Neuronal stem cell (in vitro differentiated cells): Measurements from ENCODE around the gene MRPL39.

Source experiments
- DNase-seq: peaks from one replicate; pipeline ENCODE4 v3.0.0-alpha.2; 2013; ENCODE audit warnings: low spot score
- H2AFZ ChIP-seq: one replicate; pipeline ENCODE4 v1.6.1; 2013; ENCODE audit warnings: mild to moderate bottlenecking, low read length, inconsistent platforms
- H2AK5ac ChIP-seq: 2 replicates; pipeline ENCODE4 v1.6.1; 2013; ENCODE audit warnings: low read depth, mild to moderate bottlenecking, inconsistent platforms, low read length, moderate library complexity, mixed read lengths
- H2BK120ac ChIP-seq: 2 replicates; pipeline ENCODE4 v1.6.1; 2013; ENCODE audit warnings: low read depth, mild to moderate bottlenecking, inconsistent platforms, low read length, moderate library complexity, mixed read lengths
- H2BK12ac ChIP-seq: one replicate; pipeline ENCODE4 v1.6.1; 2013; ENCODE audit warnings: low read length, inconsistent platforms
- H2BK15ac ChIP-seq: 2 replicates; pipeline ENCODE4 v1.6.1; 2013; ENCODE audit warnings: mild to moderate bottlenecking, low read length, inconsistent platforms, mixed read lengths
- H2BK5ac ChIP-seq: one replicate; pipeline ENCODE4 v1.6.1; 2013; ENCODE audit warnings: inconsistent platforms, mild to moderate bottlenecking, low read length, moderate library complexity
- H3K14ac ChIP-seq: one replicate; pipeline ENCODE4 v1.6.1; 2013; ENCODE audit warnings: low read length, inconsistent platforms
- H3K18ac ChIP-seq: 2 replicates; pipeline ENCODE4 v1.6.1; 2013; ENCODE audit warnings: low read length, inconsistent platforms
- H3K23ac ChIP-seq: 2 replicates; pipeline ENCODE4 v1.6.1; 2013; ENCODE audit warnings: low read depth, mild to moderate bottlenecking, mixed read lengths, low read length, inconsistent platforms; ENCODE audit not compliant: poor library complexity
- H3K27ac ChIP-seq: replicated peaks from 3 replicates; pipeline ENCODE4 v1.5.1; 2013; ENCODE audit warnings: low read length, inconsistent platforms
- H3K27me3 ChIP-seq, 3 experiments: 2 replicates each; pipeline ENCODE4 v1.6.1; 2013; ENCODE audit warnings: low read length in 3 of 3, mild to moderate bottlenecking in 2 of 3, inconsistent platforms in 1 of 3, low read depth in 1 of 3, mixed read lengths in 1 of 3, moderate library complexity in 1 of 3; ENCODE audit not compliant: control insufficient read depth in 3 of 3, insufficient read depth in 3 of 3
- H3K36me3 ChIP-seq, 2 donors: replicated peaks in 1 of 2; 2 replicates each; pipeline ENCODE4 v1.6.1; 2013; ENCODE audit warnings: low read length in 2 of 2; ENCODE audit not compliant: control insufficient read depth in 2 of 2, insufficient read depth in 2 of 2
- H3K4ac ChIP-seq: 2 replicates; pipeline ENCODE4 v1.6.1; 2013; ENCODE audit warnings: inconsistent platforms, mild to moderate bottlenecking, low read length, moderate library complexity
- H3K4me1 ChIP-seq, 2 donors: 1 replicate in 1 of 2; 2 replicates in 1 of 2; pipeline ENCODE4 v1.6.1; 2013; ENCODE audit warnings: low read length in 2 of 2, low read depth in 1 of 2; ENCODE audit not compliant: control insufficient read depth in 2 of 2, insufficient read depth in 1 of 2
- H3K4me2 ChIP-seq: one replicate; pipeline ENCODE4 v1.6.1; 2013; ENCODE audit warnings: mild to moderate bottlenecking, low read length, inconsistent platforms; ENCODE audit not compliant: insufficient read depth, poor library complexity, severe bottlenecking
- H3K4me3 ChIP-seq, 2 donors: 2 replicates each; pipeline ENCODE4 v1.5.1; 2013; ENCODE audit warnings: low read length in 2 of 2, mild to moderate bottlenecking in 2 of 2, inconsistent platforms in 1 of 2, moderate library complexity in 1 of 2
- H3K79me1 ChIP-seq: one replicate; pipeline ENCODE4 v1.6.1; 2013; ENCODE audit warnings: low read depth, mild to moderate bottlenecking, inconsistent platforms, low read length, moderate library complexity
- H3K9ac ChIP-seq: one replicate; pipeline ENCODE4 v1.6.1; 2013; ENCODE audit warnings: mild to moderate bottlenecking, low read depth, low read length, inconsistent platforms; ENCODE audit not compliant: poor library complexity
- H3K9me3 ChIP-seq, 2 donors: replicated peaks in 1 of 2; 2 replicates each; pipeline versions ENCODE3 to v1.6.1; 2013; ENCODE audit warnings: low read length in 2 of 2, mild to moderate bottlenecking in 2 of 2, inconsistent platforms in 1 of 2, low read depth in 1 of 2, mixed read lengths in 1 of 2, moderate library complexity in 1 of 2; ENCODE audit not compliant: control insufficient read depth in 2 of 2, insufficient read depth in 1 of 2
- H4K8ac ChIP-seq: one replicate; pipeline ENCODE4 v1.6.1; 2013; ENCODE audit warnings: low read depth, mild to moderate bottlenecking, inconsistent platforms, low read length, moderate library complexity
- H4K91ac ChIP-seq: one replicate; pipeline ENCODE4 v1.6.1; 2013; ENCODE audit warnings: low read length, low read depth, mild to moderate bottlenecking, inconsistent platforms; ENCODE audit not compliant: poor library complexity
- WGBS, 2 donors: extraction: QIAGEN DNeasy Blood & Tissue Kit; methylation state at CpG; one replicate each; pipeline ENCODE4 v1.1.7; 2013; ENCODE audit warnings: missing lambda C conversion rate in 2 of 2, mixed read lengths in 1 of 2; ENCODE audit not compliant: insufficient read length in 2 of 2, insufficient replicate concordance in 1 of 2; ENCODE audit errors: extremely low coverage in 2 of 2; 5-methylcytosine and 5-hydroxymethylcytosine counted together

Gene MRPL39

DNA sequence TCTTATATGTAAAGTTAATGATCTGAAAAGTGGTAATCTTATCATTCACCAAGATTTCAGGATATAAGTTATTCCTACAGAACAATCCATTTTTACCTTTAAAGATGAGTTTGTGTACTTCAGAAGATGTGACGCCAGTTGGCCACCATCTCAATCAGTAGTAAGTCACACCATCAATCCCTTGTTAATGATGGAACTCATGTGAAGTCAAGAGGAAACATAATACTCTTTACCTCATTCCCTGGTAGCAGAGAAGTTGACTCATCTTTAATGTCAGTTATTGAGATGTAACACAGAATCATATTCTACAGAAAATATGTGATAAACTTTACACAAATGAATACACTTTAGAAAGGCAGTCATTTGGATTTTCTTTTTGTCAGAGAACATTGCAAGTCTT is 38.2 kb downstream of the MRPL39 start:
- Histone ChIP-seq H2AFZ (no peak overlapping the region), H3K79me1 (no peaks in the 10 kb centered on the region), H3K9me3 (no peaks in the 10 kb centered on the region), H3K9ac (no peak overlapping the region), H3K14ac (no peak overlapping the region), H4K8ac (no peak overlapping the region), H2BK120ac (no peak overlapping the region), H3K4ac (no peak overlapping the region), H2BK5ac (no peak overlapping the region), H3K4me3 (no peak overlapping the region), H3K18ac (no peak overlapping the region), H4K91ac (no peak overlapping the region), H3K23ac (no peak overlapping the region), H2BK15ac (no peak overlapping the region), H3K27me3 (no peaks in the 10 kb centered on the region), H3K36me3 (peaks cover 2 to 30% of the 10 kb centered on the region in 2 donors), H2BK12ac (no peak overlapping the region), H2AK5ac (no peak overlapping the region), H3K4me2 (no peak overlapping the region), H3K4me1 (peaks cover 2 to 12% of the 10 kb centered on the region in 2 donors), H3K27ac (no peak overlapping the region)
- DNase-seq: no peak
- WGBS, 2 donors: no CpG with 5 or more reads among the region's 1 CpG

DNA sequence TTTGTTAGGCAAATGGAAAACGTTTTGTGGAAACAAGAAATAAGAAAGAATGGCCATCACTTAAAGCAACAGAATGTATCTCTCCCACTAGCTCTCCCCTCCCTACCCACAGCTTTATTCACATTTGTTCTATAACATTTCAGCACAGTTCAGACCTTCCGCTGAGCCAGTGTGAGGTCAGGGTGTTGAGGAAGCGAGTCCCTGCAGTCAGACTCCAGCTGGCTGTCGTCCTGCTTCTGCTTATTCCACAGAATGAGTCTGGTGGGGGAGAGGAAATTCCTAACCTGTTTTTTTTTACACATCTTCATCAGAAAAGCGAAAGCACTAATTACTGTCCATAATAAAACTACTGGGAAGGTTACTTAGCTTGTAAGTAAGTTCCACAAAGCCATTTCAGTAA is 39.0 kb downstream of the MRPL39 start:
- H2BK12ac ChIP-seq: no peak overlapping the region
- no peak overlapping the region for H2BK120ac ChIP-seq
- no peak overlapping the region for H2AK5ac ChIP-seq
- no peak overlapping the region for H3K4ac ChIP-seq
- H3K9me3 ChIP-seq: no peaks in the 10 kb centered on the region
- no peak overlapping the region for H3K27ac ChIP-seq
- no peak overlapping the region for H3K9ac ChIP-seq
- no peak overlapping the region for H3K4me2 ChIP-seq
- no peaks in the 10 kb centered on the region for H3K79me1 ChIP-seq
- no peak overlapping the region for H4K8ac ChIP-seq
- no peak overlapping the region for H3K23ac ChIP-seq
- peak overlapping the region; percentile 74 for H2AFZ ChIP-seq
- no peak for DNase-seq
- H3K18ac ChIP-seq: no peak overlapping the region
- no peak overlapping the region for H3K14ac ChIP-seq
- H2BK15ac ChIP-seq: no peak overlapping the region
- no peak overlapping the region for H2BK5ac ChIP-seq
- peaks cover 2 to 38% of the 10 kb centered on the region in 2 donors for H3K36me3 ChIP-seq
- peaks cover 0 to 1% (median 0%) of the 10 kb centered on the region in 3 experiments for H3K27me3 ChIP-seq
- peaks cover 2 to 7% of the 10 kb centered on the region in 2 donors for H3K4me1 ChIP-seq
- no CpG with 5 or more reads among the region's 5 CpGs for whole genome bisulfite sequencing, 2 donors
- no peak overlapping the region for H3K4me3 ChIP-seq
- no peak overlapping the region for H4K91ac ChIP-seq

DNA sequence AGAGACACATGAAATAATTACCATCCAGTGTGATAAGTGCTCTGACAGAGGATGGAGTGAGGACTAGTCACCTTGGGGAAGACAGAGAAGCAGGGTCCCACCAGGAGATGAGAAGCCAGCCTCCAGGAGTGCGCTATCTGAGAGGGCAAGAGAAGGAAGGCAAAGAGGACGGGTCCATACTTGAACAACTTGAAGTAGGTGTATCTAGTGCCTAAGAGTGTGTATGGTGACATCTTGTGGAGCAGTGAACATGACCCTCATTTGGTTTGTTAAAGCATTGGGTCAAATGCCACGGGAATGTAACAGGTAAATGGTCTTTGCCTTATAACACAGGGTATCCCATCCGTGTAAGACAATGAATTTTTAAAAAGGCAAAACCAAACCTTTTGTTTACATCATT is 39.8 kb downstream of the MRPL39 start:
- H3K27ac ChIP-seq: no peak overlapping the region
- H4K8ac ChIP-seq: no peak overlapping the region
- H3K18ac ChIP-seq: no peak overlapping the region
- no peaks in the 10 kb centered on the region for H3K79me1 ChIP-seq
- H3K9ac ChIP-seq: no peak overlapping the region
- peaks cover 2 to 7% of the 10 kb centered on the region in 2 donors for H3K4me1 ChIP-seq
- no peak overlapping the region for H3K4me3 ChIP-seq
- H3K27me3 ChIP-seq: peaks cover 0 to 2% (median 0%) of the 10 kb centered on the region in 3 experiments
- no peak overlapping the region for H2AFZ ChIP-seq
- H2BK12ac ChIP-seq: no peak overlapping the region
- H4K91ac ChIP-seq: no peak overlapping the region
- no peak overlapping the region for H3K23ac ChIP-seq
- H2BK120ac ChIP-seq: no peak overlapping the region
- no peak overlapping the region for H3K4ac ChIP-seq
- H3K9me3 ChIP-seq: peaks cover 0 to 3% of the 10 kb centered on the region in 2 donors
- H2BK15ac ChIP-seq: no peak overlapping the region
- no peak overlapping the region for H3K14ac ChIP-seq
- H3K36me3 ChIP-seq: peaks cover 2 to 46% of the 10 kb centered on the region in 2 donors
- no peak overlapping the region for H3K4me2 ChIP-seq
- H2AK5ac ChIP-seq: no peak overlapping the region
- no peak overlapping the region for H2BK5ac ChIP-seq
- DNase-seq: no peak
- no CpG with 5 or more reads among the region's 4 CpGs for WGBS, 2 donors

DNA sequence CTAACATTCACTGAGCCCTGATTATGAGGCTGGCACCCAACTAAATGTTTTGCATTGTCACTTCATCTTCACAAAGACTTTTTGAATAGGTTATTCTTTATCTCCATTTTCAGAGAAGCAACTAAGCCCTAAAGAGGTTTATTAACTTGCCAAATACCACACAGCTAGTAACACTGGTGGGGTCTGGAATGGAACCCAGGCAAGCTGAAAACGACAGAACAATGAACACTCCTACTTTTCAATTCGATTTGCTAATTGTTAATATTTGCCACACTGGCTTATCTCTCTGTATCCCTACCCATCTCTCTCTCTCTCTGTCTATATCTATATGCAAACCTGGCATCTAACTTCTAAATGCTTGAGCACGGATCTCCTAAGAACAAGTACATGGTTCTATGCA is 40.6 kb downstream of the MRPL39 start:
- H3K9me3 ChIP-seq: peaks cover 0 to 4% of the 10 kb centered on the region in 2 donors
- peaks cover 2 to 47% of the 10 kb centered on the region in 2 donors for H3K36me3 ChIP-seq
- H3K4me3 ChIP-seq: no peak overlapping the region
- H2AFZ ChIP-seq: no peak overlapping the region
- no peak overlapping the region for H2BK15ac ChIP-seq
- H2BK12ac ChIP-seq: no peak overlapping the region
- no peak overlapping the region for H3K14ac ChIP-seq
- H4K8ac ChIP-seq: no peak overlapping the region
- H2BK5ac ChIP-seq: no peak overlapping the region
- WGBS, 2 donors: no CpG with 5 or more reads among the region's 3 CpGs
- H3K4me1 ChIP-seq: peaks cover 3 to 7% of the 10 kb centered on the region in 2 donors
- peaks cover 0 to 9% (median 0%) of the 10 kb centered on the region in 3 experiments for H3K27me3 ChIP-seq
- H3K4me2 ChIP-seq: no peak overlapping the region
- no peak overlapping the region for H3K18ac ChIP-seq
- no peak overlapping the region for H2BK120ac ChIP-seq
- no peak overlapping the region for H3K4ac ChIP-seq
- H4K91ac ChIP-seq: no peak overlapping the region
- no peak overlapping the region for H3K23ac ChIP-seq
- no peak overlapping the region for H3K27ac ChIP-seq
- no peak overlapping the region for H2AK5ac ChIP-seq
- DNase-seq: no peak
- H3K9ac ChIP-seq: no peak overlapping the region
- no peaks in the 10 kb centered on the region for H3K79me1 ChIP-seq
